Adrenal gland (tissue), 5 donors: ENCODE data around the gene CRYGN.

Experiments
- CTCF ChIP-seq, 6 experiments: fragments of 450-650 bp in 4 of 6; fragments of 200-600 bp in 2 of 6; sonication (generic) in 1 of 6; IDR thresholded peaks; 1 replicate in 5 of 6; 2 replicates in 1 of 6; pipeline versions ENCODE4 v1.5.1 to v1.8.0; 2016 to 2021; ENCODE audit warnings: antibody characterized with exemption in 6 of 6, mild to moderate bottlenecking in 2 of 6, moderate library complexity in 1 of 6
- POLR2A ChIP-seq, 2 donors: fragments of 450-650 bp; IDR thresholded peaks; one replicate each; pipeline ENCODE4 v1.6.1; 2017; ENCODE audit warnings: antibody characterized with exemption in 2 of 2, mild to moderate bottlenecking in 2 of 2, moderate library complexity in 1 of 2
- donor health status: DM: no; HTN: no; CAD: no.

GRCh38 chr7:151379534-151380198, 60.3 kb downstream of the CRYGN start:
- TF ChIP-seq CTCF (IDR thresholded peaks at IDR 0.05), result no peak
- TF ChIP-seq POLR2A (IDR thresholded peaks at IDR 0.05), result no peak
